OCI-LY3 (cell line): ENCODE data around the gene TCF25.

ENCODE experiments used
- CTCF ChIP-seq: fragments of 200-600, 300-600 bp; sonication (generic); IDR thresholded peaks from 2 replicates; pipeline ENCODE4 v1.5.1; 2014; ENCODE audit warnings: antibody characterized with exemption, low read length, low read depth
- EZH2phosphoT487 ChIP-seq: fragments of 200-600 bp; shearing (Covaris generic); IDR thresholded peaks from 2 replicates; pipeline ENCODE4 v1.6.1; 2018; ENCODE audit warnings: antibody characterized with exemption, mixed run types, low read depth

- TF ChIP-seq CTCF (no peak), EZH2phosphoT487 (no peak)
These were observed 61.5 kb downstream of the TCF25 start for GRCh38 chr16:89934611-89935553.
